ENCODE data around the gene HOATZ. TPM values are rescaled to one million over a fixed set of nuclear protein-coding genes. Genes with fewer than 3 reads are reported as not detected.

The HOATZ gene
- total RNA-seq, 2 experiments from 2014 or later = not detected

DNA sequence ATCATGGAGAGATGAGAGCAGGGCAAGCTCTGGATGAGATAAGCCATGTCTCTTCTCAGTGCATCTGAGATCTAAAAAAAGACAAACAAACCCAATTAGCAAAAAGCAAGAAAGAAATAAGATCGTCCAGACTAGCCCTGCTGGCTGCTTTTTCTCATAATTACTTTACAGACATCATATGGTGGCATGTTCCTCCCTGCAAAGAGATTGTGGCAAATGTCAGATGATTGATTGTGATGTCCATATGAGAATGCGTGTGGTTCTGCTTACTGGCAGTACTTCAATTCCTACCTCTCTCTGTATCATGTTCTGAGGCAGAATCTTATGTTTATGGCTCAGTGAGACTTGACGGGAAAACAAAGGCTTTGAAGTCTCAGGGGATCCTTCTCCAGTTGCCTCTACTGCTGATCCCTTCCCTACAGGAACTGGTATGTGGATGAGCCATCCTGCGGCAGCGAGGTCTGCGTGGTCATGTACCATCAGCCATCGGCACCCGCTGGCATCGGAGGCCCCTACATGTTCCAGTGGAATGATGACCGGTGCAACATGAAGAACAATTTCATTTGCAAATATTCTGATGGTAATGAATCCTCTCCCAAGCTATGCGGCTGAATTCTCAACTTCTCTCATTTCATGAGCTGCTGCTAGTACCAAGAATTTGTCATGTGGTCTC is 34.8 kb downstream of the HOATZ start:
- CTCF ChIA-PET = no interaction called here
- Mint-ChIP-seq H3K27ac (no peak overlapping the region), H3K4me1 (no peaks in the 10 kb centered on the region), H3K9me3 (ENCODE audit: low read depth) (no peaks in the 10 kb centered on the region), H3K36me3 (ENCODE audit: low read depth) (no peaks in the 10 kb centered on the region), H3K4me3 (no peak overlapping the region), H3K27me3 (peaks cover 18% of the 10 kb centered on the region)
- DNase-seq (no peak), ATAC-seq (no peak)
- POLR2A ChIA-PET = no interaction called here
- intact Hi-C loops (cut with DNase I, micrococcal nuclease) = no loop called here

DNA sequence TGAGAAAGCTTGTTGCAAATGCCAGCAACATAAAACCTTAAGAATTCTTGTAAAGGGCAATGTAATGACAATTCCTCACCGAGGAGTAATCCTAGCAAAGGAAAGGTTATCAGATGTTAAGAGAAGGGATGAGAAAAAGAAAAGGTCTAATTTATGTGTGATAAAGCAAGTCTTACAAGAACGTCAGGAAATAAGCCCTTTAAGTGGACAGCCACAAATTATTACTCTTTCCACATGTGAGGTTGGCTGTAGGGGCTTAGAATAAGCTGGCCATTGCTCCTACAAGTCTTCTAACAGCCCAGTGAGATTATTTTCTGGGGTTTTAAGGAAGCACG is 35.3 kb downstream of the HOATZ start:
- POLR2A ChIA-PET = no interaction called here
- no peak overlapping the region for H3K27ac Mint-ChIP-seq
- intact Hi-C loops (cut with DNase I, micrococcal nuclease) = no loop called here
- no peaks in the 10 kb centered on the region for H3K4me1 Mint-ChIP-seq
- peaks cover 15% of the 10 kb centered on the region for H3K27me3 Mint-ChIP-seq
- no peak for ATAC-seq
- CTCF ChIA-PET = no interaction called here
- no peak overlapping the region for H3K4me3 Mint-ChIP-seq
- no peaks in the 10 kb centered on the region for H3K9me3 Mint-ChIP-seq (ENCODE audit: low read depth)
- no peaks in the 10 kb centered on the region for H3K36me3 Mint-ChIP-seq (ENCODE audit: low read depth)
- DNase-seq = no peak

DNA sequence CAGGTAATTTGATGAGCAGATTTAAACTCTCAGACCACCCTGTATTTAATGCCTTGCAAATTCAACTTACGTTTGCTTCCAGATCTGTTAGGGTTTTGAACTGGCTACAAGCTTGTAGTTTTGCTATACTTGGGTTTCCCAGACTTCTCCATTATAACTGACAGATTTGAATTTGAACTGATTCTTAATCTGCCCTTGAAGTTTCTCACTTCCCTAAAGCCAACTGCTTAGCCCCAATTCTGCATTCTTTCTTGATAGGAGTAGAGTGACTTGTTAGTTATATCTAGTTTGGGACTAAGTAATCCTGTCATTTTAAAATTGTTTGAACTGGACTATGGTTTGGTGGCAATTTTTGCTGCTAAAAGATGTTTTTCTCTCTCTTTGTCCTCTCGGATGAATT is 35.7 kb downstream of the HOATZ start:
- ATAC-seq (no peak), DNase-seq (no peak)
- CTCF ChIA-PET = interaction anchor here (1.2 kb wide), 1 partner anchor 11 kb away, joined by 3 read pairs; no protein-coding TSS in a partner anchor
- POLR2A ChIA-PET = no interaction called here
- H3K4me1 Mint-ChIP-seq = no peaks in the 10 kb centered on the region
- intact Hi-C loops (cut with DNase I, micrococcal nuclease) = no loop called here
- no peak overlapping the region for H3K27ac Mint-ChIP-seq
- H3K27me3 Mint-ChIP-seq = peaks cover 15% of the 10 kb centered on the region
- H3K36me3 Mint-ChIP-seq (ENCODE audit: low read depth) = peaks cover under 1% of the 10 kb centered on the region
- no peak overlapping the region for H3K4me3 Mint-ChIP-seq
- no peaks in the 10 kb centered on the region for H3K9me3 Mint-ChIP-seq (ENCODE audit: low read depth)

DNA sequence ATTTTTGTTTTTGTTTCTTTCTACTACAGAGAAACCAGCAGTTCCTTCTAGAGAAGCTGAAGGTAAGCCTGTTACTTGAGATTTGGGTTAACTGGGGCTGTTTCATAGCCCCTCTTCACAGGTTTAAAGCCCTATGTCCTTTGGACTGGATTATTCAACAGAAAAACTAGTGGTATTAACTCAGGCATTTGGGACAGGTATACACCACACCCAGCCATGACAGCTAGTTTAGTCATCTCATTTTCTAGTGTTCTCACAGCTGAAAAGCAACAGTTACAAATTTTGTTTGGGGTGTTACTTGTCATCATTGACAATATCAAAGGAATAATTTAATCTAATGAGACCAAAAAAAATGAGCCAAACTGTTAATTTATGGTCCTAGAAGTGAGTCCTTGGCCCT is 40.0 kb downstream of the HOATZ start:
- H3K27ac Mint-ChIP-seq = no peak overlapping the region
- no peaks in the 10 kb centered on the region for H3K4me1 Mint-ChIP-seq
- POLR2A ChIA-PET = no interaction called here
- DNase-seq (no peak), ATAC-seq (no peak)
- intact Hi-C loops (cut with DNase I, micrococcal nuclease) = no loop called here
- H3K9me3 Mint-ChIP-seq (ENCODE audit: low read depth) = peaks cover 1% of the 10 kb centered on the region
- H3K36me3 Mint-ChIP-seq (ENCODE audit: low read depth) = peaks cover 12% of the 10 kb centered on the region
- H3K4me3 Mint-ChIP-seq = no peak overlapping the region
- peaks cover 9% of the 10 kb centered on the region for H3K27me3 Mint-ChIP-seq
- CTCF ChIA-PET = interaction anchor here (0.7 to 1.4 kb wide), 2 partner anchors 17 to 99 kb away, joined by 3 read pairs; no protein-coding TSS in a partner anchor

DNA sequence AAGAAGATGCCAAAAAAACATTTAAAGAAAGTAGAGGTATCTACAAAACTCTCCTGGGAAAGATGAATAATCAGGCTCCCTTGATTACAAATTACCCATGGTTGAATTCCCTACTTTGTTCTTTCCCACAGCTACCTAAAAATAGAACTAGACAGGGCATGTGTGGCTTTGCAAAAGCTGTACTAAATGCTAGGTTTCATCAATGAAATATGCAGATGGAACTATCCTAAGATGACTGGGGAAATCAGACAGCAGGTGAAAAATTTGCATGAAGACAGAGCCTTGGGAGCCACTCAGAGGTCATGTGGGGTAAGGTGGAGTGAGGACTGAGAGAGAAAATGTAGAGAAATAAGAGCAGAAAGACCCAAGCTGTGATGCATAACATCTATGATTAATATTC is 40.7 kb downstream of the HOATZ start:
- no peak overlapping the region for H3K4me3 Mint-ChIP-seq
- ATAC-seq (no peak), DNase-seq (no peak)
- H3K36me3 Mint-ChIP-seq (ENCODE audit: low read depth) = peaks cover 12% of the 10 kb centered on the region
- H3K4me1 Mint-ChIP-seq = no peaks in the 10 kb centered on the region
- H3K27me3 Mint-ChIP-seq = peaks cover 6% of the 10 kb centered on the region
- H3K27ac Mint-ChIP-seq = no peak overlapping the region
- intact Hi-C loops (cut with DNase I, micrococcal nuclease) = no loop called here
- H3K9me3 Mint-ChIP-seq (ENCODE audit: low read depth) = peaks cover 1% of the 10 kb centered on the region
- POLR2A ChIA-PET = no interaction called here
- CTCF ChIA-PET = interaction anchor here (0.7 to 1.4 kb wide), 2 partner anchors 18 to 100 kb away, joined by 3 read pairs; no protein-coding TSS in a partner anchor

DNA sequence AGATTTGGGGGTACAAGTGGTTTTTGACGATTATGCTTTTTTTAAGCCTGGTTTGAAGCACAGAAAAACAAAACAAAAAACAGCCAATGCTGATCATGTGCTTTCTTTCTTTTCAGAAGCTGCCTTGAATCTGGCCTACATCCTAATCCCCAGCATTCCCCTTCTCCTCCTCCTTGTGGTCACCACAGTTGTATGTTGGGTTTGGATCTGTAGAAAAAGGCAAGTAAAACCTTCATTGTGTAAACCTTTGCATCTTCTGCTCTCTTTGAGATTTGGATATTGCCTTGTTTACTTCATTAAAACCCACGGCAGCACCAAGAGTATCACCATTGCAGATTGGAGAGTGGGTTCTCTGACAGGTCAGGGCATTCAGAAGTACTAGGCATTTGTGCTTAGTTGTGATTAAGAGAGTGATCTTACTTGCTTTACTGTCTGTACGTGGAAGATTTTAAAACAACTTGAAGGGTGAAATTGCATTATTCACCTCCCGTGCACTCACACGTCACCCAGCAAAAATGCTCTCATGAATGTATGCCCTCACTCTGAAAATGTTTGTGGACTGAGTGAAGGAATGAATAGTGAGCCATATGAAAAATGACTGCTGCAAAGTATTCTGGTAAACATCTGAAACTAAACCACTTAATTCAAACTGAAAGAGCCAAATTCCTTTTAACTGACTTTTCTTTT is 43.0 kb downstream of the HOATZ start:
- Mint-ChIP-seq H3K4me3 (no peak overlapping the region), H3K4me1 (no peaks in the 10 kb centered on the region), H3K27ac (no peak overlapping the region), H3K36me3 (ENCODE audit: low read depth) (peaks cover 12% of the 10 kb centered on the region), H3K27me3 (peaks cover under 1% of the 10 kb centered on the region), H3K9me3 (ENCODE audit: low read depth) (peaks cover 1% of the 10 kb centered on the region)
- POLR2A ChIA-PET = no interaction called here
- CTCF ChIA-PET = no interaction called here
- ATAC-seq = no peak
- DNase-seq = no peak
- intact Hi-C loops (cut with DNase I, micrococcal nuclease) = no loop called here

DNA sequence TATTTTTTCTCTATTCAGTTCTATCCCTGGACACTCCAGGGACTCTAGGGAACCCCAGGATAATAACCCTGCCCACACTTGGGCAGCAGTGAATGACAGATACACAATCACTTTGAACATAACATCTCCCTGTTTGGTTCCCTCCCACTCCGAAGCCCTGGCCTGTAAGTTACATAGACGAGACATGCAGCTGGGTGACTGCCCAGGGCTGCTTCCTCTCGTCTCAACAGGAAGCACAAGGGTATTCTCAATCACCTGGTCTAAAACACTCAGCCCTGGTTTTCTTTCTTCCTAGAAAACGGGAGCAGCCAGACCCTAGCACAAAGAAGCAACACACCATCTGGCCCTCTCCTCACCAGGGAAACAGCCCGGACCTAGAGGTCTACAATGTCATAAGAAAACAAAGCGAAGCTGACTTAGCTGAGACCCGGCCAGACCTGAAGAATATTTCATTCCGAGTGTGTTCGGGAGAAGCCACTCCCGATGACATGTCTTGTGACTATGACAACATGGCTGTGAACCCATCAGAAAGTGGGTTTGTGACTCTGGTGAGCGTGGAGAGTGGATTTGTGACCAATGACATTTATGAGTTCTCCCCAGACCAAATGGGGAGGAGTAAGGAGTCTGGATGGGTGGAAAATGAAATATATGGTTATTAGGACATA is 45.4 kb downstream of the HOATZ start:
- no peak for DNase-seq
- ChIA-PET POLR2A (interaction anchor here (0.6 kb wide), 1 partner anchor 277 kb away, joined by 3 read pairs; no protein-coding TSS in a partner anchor), CTCF (interaction anchor here (0.7 to 3.3 kb wide), 5 partner anchors 13 to 282 kb away, joined by 3 to 13 read pairs (median 4); no protein-coding TSS in a partner anchor)
- Mint-ChIP-seq H3K4me3 (no peak overlapping the region), H3K27ac (no peak overlapping the region), H3K36me3 (ENCODE audit: low read depth) (peaks cover 12% of the 10 kb centered on the region), H3K27me3 (no peaks in the 10 kb centered on the region), H3K4me1 (no peaks in the 10 kb centered on the region), H3K9me3 (ENCODE audit: low read depth) (peaks cover 1% of the 10 kb centered on the region)
- no peak for ATAC-seq
- intact Hi-C loops (cut with DNase I, micrococcal nuclease) = no loop called here

DNA sequence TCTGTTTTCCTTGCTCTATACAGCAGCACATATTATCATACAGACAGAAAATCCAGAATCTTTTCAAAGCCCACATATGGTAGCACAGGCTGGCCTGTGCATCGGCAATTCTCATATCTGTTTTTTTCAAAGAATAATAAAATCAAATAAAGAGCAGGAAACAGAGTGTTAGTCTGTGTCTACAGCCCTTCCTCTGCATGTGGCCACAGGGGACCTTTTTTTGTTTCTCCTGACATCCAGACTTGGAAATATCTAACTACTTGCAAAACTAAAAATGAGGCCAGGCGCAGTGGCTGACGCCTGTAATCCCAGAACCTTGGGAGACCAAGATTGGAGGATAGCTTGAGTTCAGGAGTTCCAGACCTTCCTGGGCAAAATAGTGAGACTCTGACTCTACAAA is 46.2 kb downstream of the HOATZ start:
- H3K4me1 Mint-ChIP-seq = no peaks in the 10 kb centered on the region
- peaks cover 9% of the 10 kb centered on the region for H3K36me3 Mint-ChIP-seq (ENCODE audit: low read depth)
- DNase-seq (no peak), ATAC-seq (no peak)
- ChIA-PET POLR2A (no interaction called here), CTCF (interaction anchor here (0.5 to 3.3 kb wide), 8 partner anchors 10 to 281 kb away, joined by 3 to 13 read pairs (median 4); no protein-coding TSS in a partner anchor)
- intact Hi-C loops (cut with DNase I, micrococcal nuclease) = no loop called here
- H3K9me3 Mint-ChIP-seq (ENCODE audit: low read depth) = peaks cover 1% of the 10 kb centered on the region
- H3K27me3 Mint-ChIP-seq = no peaks in the 10 kb centered on the region
- H3K4me3 Mint-ChIP-seq = no peak overlapping the region
- no peak overlapping the region for H3K27ac Mint-ChIP-seq

DNA sequence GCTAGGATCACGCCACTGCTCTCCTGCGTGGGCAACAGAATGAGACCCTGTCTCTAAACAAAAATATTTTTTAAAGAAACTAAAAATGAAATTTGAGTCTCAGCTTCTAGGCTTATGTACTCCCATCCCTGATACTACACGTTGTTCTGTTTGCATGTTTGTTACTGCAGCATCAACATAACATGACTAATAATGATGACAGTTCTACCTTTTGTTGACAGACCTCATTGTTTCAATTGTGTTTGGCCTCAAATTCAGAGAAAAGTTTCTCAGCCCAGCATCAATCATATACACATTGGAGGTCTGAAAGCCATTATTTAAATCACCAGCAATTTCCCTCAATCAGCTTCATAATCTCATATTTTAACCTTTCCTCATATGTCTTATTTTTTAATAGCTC is 46.7 kb downstream of the HOATZ start:
- no peak overlapping the region for H3K4me3 Mint-ChIP-seq
- no peaks in the 10 kb centered on the region for H3K4me1 Mint-ChIP-seq
- intact Hi-C loops (cut with DNase I, micrococcal nuclease) = no loop called here
- H3K9me3 Mint-ChIP-seq (ENCODE audit: low read depth) = peaks cover 1% of the 10 kb centered on the region
- POLR2A ChIA-PET = no interaction called here
- no peak overlapping the region for H3K27ac Mint-ChIP-seq
- CTCF ChIA-PET = interaction anchor here (0.5 to 3.3 kb wide), 7 partner anchors 10 to 310 kb away, joined by 3 to 13 read pairs (median 4); partner anchors contain the start of gene ALG9
- no peak for ATAC-seq
- no peak for DNase-seq
- peaks cover 5% of the 10 kb centered on the region for H3K36me3 Mint-ChIP-seq (ENCODE audit: low read depth)
- no peaks in the 10 kb centered on the region for H3K27me3 Mint-ChIP-seq

DNA sequence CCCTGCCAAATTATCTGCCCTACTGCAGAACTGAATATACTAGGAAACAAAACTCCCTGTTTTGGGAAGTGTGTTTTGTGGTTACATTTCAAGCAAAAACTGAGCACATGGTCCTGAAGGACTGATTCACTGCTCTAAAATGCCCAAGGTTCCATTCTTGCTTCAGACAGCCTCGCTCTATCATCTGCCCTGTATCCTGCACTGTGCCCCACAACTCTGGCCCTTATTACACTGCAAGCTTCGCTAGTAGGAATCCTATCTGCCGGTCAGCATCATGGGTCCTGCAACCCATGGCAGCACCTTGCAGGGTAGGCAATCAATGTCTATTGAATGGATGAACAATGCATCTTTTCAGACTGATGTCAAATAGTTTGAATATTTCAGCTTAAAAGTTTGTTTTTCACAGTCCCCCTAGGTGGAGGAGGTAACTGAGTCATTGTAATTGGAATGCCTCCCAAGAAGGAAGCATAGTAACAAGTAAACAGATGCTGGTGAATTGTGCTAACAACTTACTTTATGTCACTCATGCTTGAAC is 47.3 kb downstream of the HOATZ start:
- ChIA-PET CTCF (interaction anchor here (0.6 to 3.3 kb wide), 10 partner anchors 10 to 309 kb away, joined by 3 to 13 read pairs (median 4); partner anchors contain the start of gene ALG9), POLR2A (no interaction called here)
- intact Hi-C loops (cut with DNase I, micrococcal nuclease) = no loop called here
- Mint-ChIP-seq H3K36me3 (ENCODE audit: low read depth) (peaks cover 3% of the 10 kb centered on the region), H3K4me1 (no peaks in the 10 kb centered on the region), H3K27ac (no peak overlapping the region), H3K4me3 (no peak overlapping the region), H3K27me3 (no peaks in the 10 kb centered on the region), H3K9me3 (ENCODE audit: low read depth) (peaks cover under 1% of the 10 kb centered on the region)
- ATAC-seq = no peak
- no peak for DNase-seq

DNA sequence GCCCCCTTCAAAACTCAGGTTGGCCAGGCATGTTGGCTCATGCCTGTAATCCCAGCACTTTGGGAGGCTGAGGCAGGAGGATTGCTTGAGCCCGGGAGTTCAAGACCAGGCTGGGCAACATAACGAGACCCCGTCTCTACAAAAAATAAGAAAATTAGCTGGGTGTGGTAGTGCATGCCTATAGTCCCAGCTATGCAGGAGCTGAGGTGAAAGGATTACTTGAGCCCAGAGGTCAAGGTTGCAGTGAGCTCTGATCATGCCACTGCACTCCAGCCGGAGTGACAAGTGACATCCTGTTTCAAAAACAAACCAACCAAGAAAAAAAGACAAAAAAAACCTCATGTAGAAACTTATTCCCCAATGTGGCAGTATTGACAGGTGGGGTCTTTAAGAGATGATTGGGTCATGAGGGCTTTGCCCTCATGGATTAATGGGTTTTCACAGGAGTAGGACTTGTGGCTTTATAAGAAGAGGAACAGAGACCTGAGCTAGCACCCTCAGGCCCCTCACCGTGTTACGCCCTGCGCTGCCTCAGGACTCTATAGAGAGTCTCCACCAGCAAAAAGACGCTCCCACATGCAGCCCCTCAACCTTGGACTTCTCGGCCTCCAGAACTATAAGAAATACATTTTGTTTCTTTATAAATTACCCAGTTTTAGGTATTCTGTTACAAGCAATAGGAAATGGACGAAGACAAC is 48.3 kb downstream of the HOATZ start:
- POLR2A ChIA-PET = no interaction called here
- intact Hi-C loops (cut with DNase I, micrococcal nuclease) = no loop called here
- Mint-ChIP-seq H3K27ac (no peak overlapping the region), H3K4me3 (no peak overlapping the region), H3K36me3 (ENCODE audit: low read depth) (no peaks in the 10 kb centered on the region), H3K27me3 (no peaks in the 10 kb centered on the region), H3K9me3 (ENCODE audit: low read depth) (no peaks in the 10 kb centered on the region), H3K4me1 (no peaks in the 10 kb centered on the region)
- no peak for ATAC-seq
- CTCF ChIA-PET = interaction anchor here (0.6 to 3.1 kb wide), 9 partner anchors 9 to 279 kb away, joined by 3 to 13 read pairs (median 5); no protein-coding TSS in a partner anchor
- no peak for DNase-seq
